ENCODE data around the gene ADARB2. TPM values are rescaled to one million over a fixed set of nuclear protein-coding genes. Genes with fewer than 3 reads are reported as not detected.

ADARB2 gene
- polyA plus RNA-seq, 3 donors: not detected

GRCh38 chr10:1390200-1390599 is 347.1 kb downstream of the ADARB2 start:
- no peaks in the 10 kb centered on the region for H3K36me3 Mint-ChIP-seq
- 92% methylated on average over 2 of the region's 3 CpGs for WGBS (ENCODE audit: insufficient coverage)

GRCh38 chr10:1384026-1384425 is 353.3 kb downstream of the ADARB2 start:
- no peaks in the 10 kb centered on the region for H3K36me3 Mint-ChIP-seq
- no peak overlapping the region for H3K27ac ChIP-seq (ENCODE audit: low read depth in 1 of 2, low read length in 2 of 2)
- no peak overlapping the region for H3K27ac Mint-ChIP-seq
- H2AFZ ChIP-seq (ENCODE audit: insufficient read depth, low read depth, low read length, poor library complexity, severe bottlenecking): no peak overlapping the region
- TF ChIP-seq, protein P1, sequence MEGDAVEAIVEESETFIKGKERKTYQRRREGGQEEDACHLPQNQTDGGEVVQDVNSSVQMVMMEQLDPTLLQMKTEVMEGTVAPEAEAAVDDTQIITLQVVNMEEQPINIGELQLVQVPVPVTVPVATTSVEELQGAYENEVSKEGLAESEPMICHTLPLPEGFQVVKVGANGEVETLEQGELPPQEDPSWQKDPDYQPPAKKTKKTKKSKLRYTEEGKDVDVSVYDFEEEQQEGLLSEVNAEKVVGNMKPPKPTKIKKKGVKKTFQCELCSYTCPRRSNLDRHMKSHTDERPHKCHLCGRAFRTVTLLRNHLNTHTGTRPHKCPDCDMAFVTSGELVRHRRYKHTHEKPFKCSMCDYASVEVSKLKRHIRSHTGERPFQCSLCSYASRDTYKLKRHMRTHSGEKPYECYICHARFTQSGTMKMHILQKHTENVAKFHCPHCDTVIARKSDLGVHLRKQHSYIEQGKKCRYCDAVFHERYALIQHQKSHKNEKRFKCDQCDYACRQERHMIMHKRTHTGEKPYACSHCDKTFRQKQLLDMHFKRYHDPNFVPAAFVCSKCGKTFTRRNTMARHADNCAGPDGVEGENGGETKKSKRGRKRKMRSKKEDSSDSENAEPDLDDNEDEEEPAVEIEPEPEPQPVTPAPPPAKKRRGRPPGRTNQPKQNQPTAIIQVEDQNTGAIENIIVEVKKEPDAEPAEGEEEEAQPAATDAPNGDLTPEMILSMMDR (IDR thresholded peaks at IDR 0.05): no peak
- no peak overlapping the region for H3K4me3 Mint-ChIP-seq
- no peaks in the 10 kb centered on the region for H3K79me2 ChIP-seq (ENCODE audit: insufficient read depth, low read length)
- H3K36me3 ChIP-seq (replicated peaks in 1 of 2; ENCODE audit: control insufficient read depth in 1 of 2, insufficient read depth in 2 of 2, low read length in 2 of 2): no peaks in the 10 kb centered on the region
- peaks cover 0 to 6% (median 3%) of the 10 kb centered on the region in 7 donors for H3K9me3 Mint-ChIP-seq
- no peak overlapping the region for H3K4me3 ChIP-seq (replicated peaks in 1 of 3; ENCODE audit: low read depth in 2 of 3, low read length in 3 of 3)
- 83% methylated on average over 1 of the region's 5 CpGs for WGBS (ENCODE audit: insufficient coverage)
- no peak overlapping the region for H3K9ac ChIP-seq (ENCODE audit: insufficient read depth, low read length, poor library complexity, severe bottlenecking)
- DNase-seq: no peak
- no peaks in the 10 kb centered on the region for H3K4me1 ChIP-seq (ENCODE audit: control insufficient read depth in 1 of 2, insufficient read depth in 2 of 2, low read length in 2 of 2)
- peaks cover 0 to 7% of the 10 kb centered on the region in 2 donors for H3K27me3 ChIP-seq (ENCODE audit: control insufficient read depth in 2 of 2, insufficient read depth in 2 of 2, low read length in 2 of 2)
- H4K20me1 ChIP-seq (ENCODE audit: insufficient read depth, low read length): no peaks in the 10 kb centered on the region
- H3K9me3 ChIP-seq (replicated peaks in 1 of 2; ENCODE audit: control insufficient read depth in 1 of 2, insufficient read depth in 1 of 2, low read length in 2 of 2): no peaks in the 10 kb centered on the region
- intact Hi-C loops (cut with micrococcal nuclease): no loop called here
- no peak overlapping the region for H3K4me2 ChIP-seq (replicated peaks; ENCODE audit: extremely low read depth, low read length, poor library complexity, severe bottlenecking)
- peaks cover 8 to 28% (median 9%) of the 10 kb centered on the region in 3 donors for H3K27me3 Mint-ChIP-seq (ENCODE audit: low read depth in 3 of 3)
- no peaks in the 10 kb centered on the region for H3K4me1 Mint-ChIP-seq

More at GRCh38 chr10:1390200-1390599, 347.1 kb downstream of the ADARB2 start:
- H3K4me3 ChIP-seq (replicated peaks in 1 of 3; ENCODE audit: low read depth in 2 of 3, low read length in 3 of 3): no peak overlapping the region
- Mint-ChIP-seq H3K27me3 (ENCODE audit: low read depth in 3 of 3) (peaks cover 0 to 3% (median 1%) of the 10 kb centered on the region in 3 donors), H3K9me3 (peaks cover 0 to 2% (median 0%) of the 10 kb centered on the region in 7 donors), H3K4me3 (no peak overlapping the region), H3K4me1 (no peaks in the 10 kb centered on the region), H3K27ac (no peak overlapping the region)
- H3K27me3 ChIP-seq (ENCODE audit: control insufficient read depth in 2 of 2, insufficient read depth in 2 of 2, low read length in 2 of 2): peaks cover 0 to 4% of the 10 kb centered on the region in 2 donors
- no peak for DNase-seq
- no peaks in the 10 kb centered on the region for H3K79me2 ChIP-seq (ENCODE audit: insufficient read depth, low read length)
- TF ChIP-seq, protein P1 (IDR thresholded peaks at IDR 0.05): no peak
- H3K9me3 ChIP-seq (replicated peaks in 1 of 2; ENCODE audit: control insufficient read depth in 1 of 2, insufficient read depth in 1 of 2, low read length in 2 of 2): no peaks in the 10 kb centered on the region
- H3K36me3 ChIP-seq (replicated peaks in 1 of 2; ENCODE audit: control insufficient read depth in 1 of 2, insufficient read depth in 2 of 2, low read length in 2 of 2): no peaks in the 10 kb centered on the region
- no peak overlapping the region for H3K27ac ChIP-seq (ENCODE audit: low read depth in 1 of 2, low read length in 2 of 2)
- no peak overlapping the region for H3K9ac ChIP-seq (ENCODE audit: insufficient read depth, low read length, poor library complexity, severe bottlenecking)
- H3K4me2 ChIP-seq (replicated peaks; ENCODE audit: extremely low read depth, low read length, poor library complexity, severe bottlenecking): no peak overlapping the region
- intact Hi-C loops (cut with micrococcal nuclease): no loop called here
- H2AFZ ChIP-seq (ENCODE audit: insufficient read depth, low read depth, low read length, poor library complexity, severe bottlenecking): no peak overlapping the region
- no peaks in the 10 kb centered on the region for H4K20me1 ChIP-seq (ENCODE audit: insufficient read depth, low read length)
- H3K4me1 ChIP-seq (ENCODE audit: control insufficient read depth in 1 of 2, insufficient read depth in 2 of 2, low read length in 2 of 2): no peaks in the 10 kb centered on the region
